ENCODE measurements around the gene ZNF57. TPM values are rescaled to one million over a fixed set of nuclear protein-coding genes. Genes with fewer than 3 reads are reported as not detected.
"Not testable (repeated sequence)": the region's sequence is repeated elsewhere in the genome, so short reads cannot be mapped to it uniquely, and the experiment has no call there.

ZNF57 gene
- total RNA-seq, 2 donors from 2014 or later = 4.3 to 5.0 TPM

DNA sequence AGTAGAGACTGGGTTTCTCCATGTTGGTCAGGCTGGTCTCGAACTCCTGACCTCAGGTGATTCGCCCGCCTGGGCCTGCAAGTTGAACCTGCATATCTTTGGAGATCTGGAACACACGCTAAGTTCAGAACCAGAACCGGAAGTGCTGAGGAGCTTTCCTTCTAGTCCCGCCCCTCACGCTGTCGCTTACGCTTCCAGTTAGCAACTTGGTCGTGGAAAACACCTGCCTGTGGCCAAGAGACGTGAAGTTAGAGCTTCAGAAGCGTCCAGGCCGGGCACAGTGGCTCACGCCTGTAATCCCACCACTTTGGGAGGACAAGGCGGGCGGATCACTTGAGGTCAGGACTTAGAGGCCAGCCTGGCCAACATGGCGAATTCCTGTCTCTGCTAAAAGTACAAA, 15.0 kb upstream of the ZNF57 start:
- Histone ChIP-seq H3K27ac (ENCODE audit: low read depth, low read length) (no peak overlapping the region), H3K27me3 (ENCODE audit: control insufficient read depth, insufficient read depth, low read length, poor library complexity, severe bottlenecking) (no peaks in the 10 kb centered on the region), H3K36me3 (ENCODE audit: control insufficient read depth, insufficient read depth, low read length) (no peaks in the 10 kb centered on the region), H3K9me3 (ENCODE audit: control insufficient read depth, low read length) (no peaks in the 10 kb centered on the region), H3K9ac (ENCODE audit: extremely low read depth, low read length, poor library complexity, severe bottlenecking) (no peak overlapping the region), H3K4me1 (ENCODE audit: control insufficient read depth, insufficient read depth, low read length) (no peaks in the 10 kb centered on the region), H3K4me3 (ENCODE audit: low read length) (no peak overlapping the region)
- Mint-ChIP-seq H3K9me3 (peaks cover 36% of the 10 kb centered on the region), H3K4me3 (no peak overlapping the region), H3K27me3 (ENCODE audit: insufficient read depth) (peaks cover 2% of the 10 kb centered on the region), H3K36me3 (ENCODE audit: low read depth) (no peaks in the 10 kb centered on the region), H3K27ac (no peak overlapping the region), H3K4me1 (no peaks in the 10 kb centered on the region)
- WGBS, 2 experiments (ENCODE audit: insufficient coverage in 1 of 2, insufficient read length in 1 of 2) = 87 to 88% methylated on average over 16 to 17 of the region's 17 CpGs
- no peak for DNase-seq
- TF ChIP-seq, protein P1, sequence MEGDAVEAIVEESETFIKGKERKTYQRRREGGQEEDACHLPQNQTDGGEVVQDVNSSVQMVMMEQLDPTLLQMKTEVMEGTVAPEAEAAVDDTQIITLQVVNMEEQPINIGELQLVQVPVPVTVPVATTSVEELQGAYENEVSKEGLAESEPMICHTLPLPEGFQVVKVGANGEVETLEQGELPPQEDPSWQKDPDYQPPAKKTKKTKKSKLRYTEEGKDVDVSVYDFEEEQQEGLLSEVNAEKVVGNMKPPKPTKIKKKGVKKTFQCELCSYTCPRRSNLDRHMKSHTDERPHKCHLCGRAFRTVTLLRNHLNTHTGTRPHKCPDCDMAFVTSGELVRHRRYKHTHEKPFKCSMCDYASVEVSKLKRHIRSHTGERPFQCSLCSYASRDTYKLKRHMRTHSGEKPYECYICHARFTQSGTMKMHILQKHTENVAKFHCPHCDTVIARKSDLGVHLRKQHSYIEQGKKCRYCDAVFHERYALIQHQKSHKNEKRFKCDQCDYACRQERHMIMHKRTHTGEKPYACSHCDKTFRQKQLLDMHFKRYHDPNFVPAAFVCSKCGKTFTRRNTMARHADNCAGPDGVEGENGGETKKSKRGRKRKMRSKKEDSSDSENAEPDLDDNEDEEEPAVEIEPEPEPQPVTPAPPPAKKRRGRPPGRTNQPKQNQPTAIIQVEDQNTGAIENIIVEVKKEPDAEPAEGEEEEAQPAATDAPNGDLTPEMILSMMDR (conservative IDR thresholded peaks at IDR 0.05) = no peak

GRCh38 chr19:2887391-2887914, 13.3 kb upstream of the ZNF57 start:
- TF ChIP-seq, protein P1 (conservative IDR thresholded peaks at IDR 0.05) = peak; percentile 76
- Histone ChIP-seq H3K4me1 (ENCODE audit: control insufficient read depth, insufficient read depth, low read length) (no peaks in the 10 kb centered on the region), H3K4me3 (ENCODE audit: low read length) (no peak overlapping the region), H3K9ac (ENCODE audit: extremely low read depth, low read length, poor library complexity, severe bottlenecking) (no peak overlapping the region), H3K36me3 (ENCODE audit: control insufficient read depth, insufficient read depth, low read length) (no peaks in the 10 kb centered on the region), H3K27me3 (ENCODE audit: control insufficient read depth, insufficient read depth, low read length, poor library complexity, severe bottlenecking) (no peaks in the 10 kb centered on the region), H3K9me3 (ENCODE audit: control insufficient read depth, low read length) (no peaks in the 10 kb centered on the region), H3K27ac (ENCODE audit: low read depth, low read length) (no peak overlapping the region)
- H3K9me3 Mint-ChIP-seq = peaks cover 33% of the 10 kb centered on the region
- H3K27ac Mint-ChIP-seq = peak overlapping the region; percentile 85
- no peaks in the 10 kb centered on the region for H3K36me3 Mint-ChIP-seq (ENCODE audit: low read depth)
- H3K4me3 Mint-ChIP-seq = no peak overlapping the region
- 38 to 52% methylated on average over 7 to 9 of the region's 9 CpGs for WGBS, 2 experiments (ENCODE audit: insufficient coverage in 1 of 2, insufficient read length in 1 of 2)
- DNase-seq = peak; percentile 56
- no peaks in the 10 kb centered on the region for H3K4me1 Mint-ChIP-seq
- peaks cover 2% of the 10 kb centered on the region for H3K27me3 Mint-ChIP-seq (ENCODE audit: insufficient read depth)

DNA sequence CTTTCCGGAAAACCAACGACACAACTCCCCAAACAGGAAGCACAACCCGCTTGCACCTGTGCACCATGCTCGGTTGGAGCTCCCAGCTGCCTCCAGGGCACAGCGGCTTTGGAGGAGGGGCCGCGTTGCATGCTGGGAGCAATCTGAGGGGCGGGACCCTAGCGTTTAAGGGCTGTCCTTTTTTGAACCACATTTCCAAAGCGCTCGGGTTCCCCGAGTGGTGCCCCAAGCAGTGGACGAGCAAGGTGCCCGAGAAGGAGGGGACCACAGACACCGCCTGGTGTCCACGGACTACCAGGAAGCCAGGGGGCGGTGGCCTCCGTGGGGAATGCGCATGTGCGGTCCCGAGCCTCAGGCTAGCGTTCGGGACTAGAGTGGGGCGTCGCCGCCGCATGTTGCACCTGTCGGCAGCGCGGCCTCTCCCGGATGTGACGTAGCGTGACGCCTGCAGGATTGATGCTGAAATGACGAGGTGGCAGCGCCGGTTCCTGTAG, 11.9 kb upstream of the ZNF57 start:
- no peak overlapping the region for H3K4me3 ChIP-seq (ENCODE audit: low read length)
- H3K27ac Mint-ChIP-seq = no peak overlapping the region
- no peaks in the 10 kb centered on the region for H3K36me3 Mint-ChIP-seq (ENCODE audit: low read depth)
- H3K27me3 ChIP-seq (ENCODE audit: control insufficient read depth, insufficient read depth, low read length, poor library complexity, severe bottlenecking) = no peaks in the 10 kb centered on the region
- H3K9me3 Mint-ChIP-seq = peaks cover 27% of the 10 kb centered on the region
- no peak overlapping the region for H3K9ac ChIP-seq (ENCODE audit: extremely low read depth, low read length, poor library complexity, severe bottlenecking)
- no peak for DNase-seq
- peaks cover 5% of the 10 kb centered on the region for H3K27me3 Mint-ChIP-seq (ENCODE audit: insufficient read depth)
- no peaks in the 10 kb centered on the region for H3K4me1 ChIP-seq (ENCODE audit: control insufficient read depth, insufficient read depth, low read length)
- no peaks in the 10 kb centered on the region for H3K36me3 ChIP-seq (ENCODE audit: control insufficient read depth, insufficient read depth, low read length)
- TF ChIP-seq, protein P1 (conservative IDR thresholded peaks at IDR 0.05) = no peak
- 88 to 90% methylated on average over 32 to 37 of the region's 37 CpGs for WGBS, 2 experiments (ENCODE audit: insufficient coverage in 1 of 2, insufficient read length in 1 of 2)
- H3K9me3 ChIP-seq (ENCODE audit: control insufficient read depth, low read length) = no peaks in the 10 kb centered on the region
- H3K27ac ChIP-seq (ENCODE audit: low read depth, low read length) = no peak overlapping the region
- H3K4me3 Mint-ChIP-seq = no peak overlapping the region
- H3K4me1 Mint-ChIP-seq = no peaks in the 10 kb centered on the region

GRCh38 chr19:2890531-2890930, 10.2 kb upstream of the ZNF57 start:
- 87% methylated on average over 8 of the region's 8 CpGs for WGBS, 2 experiments (ENCODE audit: insufficient coverage in 1 of 2, insufficient read length in 1 of 2)

More at GRCh38 chr19:2890531-2890930, 10.2 kb upstream of the ZNF57 start:
- H3K9me3 ChIP-seq (ENCODE audit: control insufficient read depth, low read length); DNase-seq; H3K36me3 ChIP-seq (ENCODE audit: control insufficient read depth, insufficient read depth, low read length); H3K27me3 ChIP-seq (ENCODE audit: control insufficient read depth, insufficient read depth, low read length, poor library complexity, severe bottlenecking); H3K27ac ChIP-seq (ENCODE audit: low read depth, low read length); H3K27me3 Mint-ChIP-seq (ENCODE audit: insufficient read depth); H3K4me1 ChIP-seq (ENCODE audit: control insufficient read depth, insufficient read depth, low read length); H3K4me3 Mint-ChIP-seq; H3K4me1 Mint-ChIP-seq; H3K4me3 ChIP-seq (ENCODE audit: low read length); H3K9ac ChIP-seq (ENCODE audit: extremely low read depth, low read length, poor library complexity, severe bottlenecking); H3K27ac Mint-ChIP-seq; H3K36me3 Mint-ChIP-seq (ENCODE audit: low read depth): not testable (repeated sequence)
- peaks cover 28% of the 10 kb centered on the region for H3K9me3 Mint-ChIP-seq
